Thyroid gland (tissue), 4 donors: ENCODE results near the gene MRC2. TPM values are rescaled to one million over a fixed set of nuclear protein-coding genes. Genes with fewer than 3 reads are reported as not detected.

ENCODE experiments used
- DNase-seq, 2 donors: peaks; one replicate each; pipeline ENCODE4 v3.0.0-alpha.2; 2019
- H3K27ac ChIP-seq, 3 donors: fragments of 200-600 bp; sonication (generic); 1 replicate in 2 of 3; 2 replicates in 1 of 3; pipeline ENCODE4 v1.5.1; 2016 to 2019; ENCODE audit warnings: mild to moderate bottlenecking in 1 of 3, moderate library complexity in 1 of 3
- H3K27me3 ChIP-seq: fragments of 200-600 bp; sonication (generic); one replicate; pipeline ENCODE4 v1.5.1; 2019
- H3K36me3 ChIP-seq, 2 donors: fragments of 200-600 bp; sonication (generic); one replicate each; pipeline ENCODE4 v1.5.1; 2016 to 2019
- H3K4me1 ChIP-seq, 2 donors: fragments of 200-600 bp; sonication (generic); one replicate each; pipeline ENCODE4 v1.5.1; 2017 to 2019
- H3K4me3 ChIP-seq, 3 donors: fragments of 200-600 bp; sonication (generic); replicated peaks in 1 of 3; 1 replicate in 2 of 3; 2 replicates in 1 of 3; pipeline ENCODE4 v1.5.1; 2016; ENCODE audit warnings: mild to moderate bottlenecking in 1 of 3
- H3K9me3 ChIP-seq: fragments of 200-600 bp; sonication (generic); one replicate; pipeline ENCODE4 v1.5.1; 2017
- POLR2A ChIP-seq, 2 donors: fragments of 450-650 bp; IDR thresholded peaks; one replicate each; pipeline ENCODE4 v1.6.1; 2017; ENCODE audit warnings: antibody characterized with exemption in 2 of 2, mild to moderate bottlenecking in 2 of 2, moderate library complexity in 1 of 2
- WGBS, 2 donors: methylation state at CpG; one replicate each; pipeline ENCODE4 v1.1.5; 2017; 5-methylcytosine and 5-hydroxymethylcytosine counted together
- intact Hi-C: fragments of 100-400 bp; cut with DNase I; formaldehyde crosslinking; loops from one replicate; pipeline ENCODE4 v1.15.1; 2023
- total RNA-seq, 4 donors: library from RNA; depleted of rRNA; stranded (reverse); fragments of >200 nt; gene quantifications; one replicate each; pipeline ENCODE4 v1.2.3, GENCODE V29; 2016
- TF ChIP-seq, protein P1 (sequence below), 6 experiments: fragments of 200-600 bp in 3 of 6; fragments of 450-650 bp in 3 of 6; sonication (generic) in 3 of 6; IDR thresholded peaks; one replicate each; pipeline ENCODE4 v1.5.1; 2016 to 2019; ENCODE audit warnings: antibody characterized with exemption in 6 of 6, mild to moderate bottlenecking in 2 of 6, inconsistent platforms in 1 of 6, moderate library complexity in 1 of 6

Gene MRC2
- total RNA-seq, 4 donors from 2014 or later: 7.9 to 15.2 (median 10.9) TPM

DNA sequence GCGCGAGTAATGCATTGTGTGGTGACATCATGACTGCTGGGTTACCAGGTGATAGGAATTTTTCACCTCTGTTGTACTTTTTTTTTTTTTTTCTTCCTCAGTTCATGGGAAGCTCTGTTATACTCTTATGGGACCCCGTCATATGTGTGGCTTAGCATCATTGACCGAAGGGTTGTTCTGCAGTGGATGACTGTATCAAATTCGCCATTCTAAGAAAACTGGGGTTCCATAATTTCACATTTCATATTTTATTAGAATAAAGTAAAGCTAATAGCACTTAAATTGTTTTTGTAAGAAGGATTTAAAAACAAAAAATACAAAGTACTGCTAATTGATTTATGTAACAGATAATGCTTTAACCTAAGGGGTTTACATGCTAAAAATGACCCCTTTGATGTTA is 32.0 kb upstream of the MRC2 start:
- H3K4me1 ChIP-seq: peaks cover 0 to 4% of the 10 kb centered on the region in 2 donors
- no peak for TF ChIP-seq POLR2A (IDR thresholded peaks at IDR 0.05)
- TF ChIP-seq, protein P1, sequence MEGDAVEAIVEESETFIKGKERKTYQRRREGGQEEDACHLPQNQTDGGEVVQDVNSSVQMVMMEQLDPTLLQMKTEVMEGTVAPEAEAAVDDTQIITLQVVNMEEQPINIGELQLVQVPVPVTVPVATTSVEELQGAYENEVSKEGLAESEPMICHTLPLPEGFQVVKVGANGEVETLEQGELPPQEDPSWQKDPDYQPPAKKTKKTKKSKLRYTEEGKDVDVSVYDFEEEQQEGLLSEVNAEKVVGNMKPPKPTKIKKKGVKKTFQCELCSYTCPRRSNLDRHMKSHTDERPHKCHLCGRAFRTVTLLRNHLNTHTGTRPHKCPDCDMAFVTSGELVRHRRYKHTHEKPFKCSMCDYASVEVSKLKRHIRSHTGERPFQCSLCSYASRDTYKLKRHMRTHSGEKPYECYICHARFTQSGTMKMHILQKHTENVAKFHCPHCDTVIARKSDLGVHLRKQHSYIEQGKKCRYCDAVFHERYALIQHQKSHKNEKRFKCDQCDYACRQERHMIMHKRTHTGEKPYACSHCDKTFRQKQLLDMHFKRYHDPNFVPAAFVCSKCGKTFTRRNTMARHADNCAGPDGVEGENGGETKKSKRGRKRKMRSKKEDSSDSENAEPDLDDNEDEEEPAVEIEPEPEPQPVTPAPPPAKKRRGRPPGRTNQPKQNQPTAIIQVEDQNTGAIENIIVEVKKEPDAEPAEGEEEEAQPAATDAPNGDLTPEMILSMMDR (IDR thresholded peaks at IDR 0.05): no peak
- WGBS, 2 donors: 97 to 98% methylated on average over 5 of the region's 5 CpGs
- H3K9me3 ChIP-seq: no peaks in the 10 kb centered on the region
- H3K27me3 ChIP-seq: no peaks in the 10 kb centered on the region
- intact Hi-C loops: no loop called here
- no peak overlapping the region for H3K27ac ChIP-seq
- no peak overlapping the region for H3K4me3 ChIP-seq
- H3K36me3 ChIP-seq: peaks cover 8 to 16% of the 10 kb centered on the region in 2 donors
- DNase-seq: no peak

DNA sequence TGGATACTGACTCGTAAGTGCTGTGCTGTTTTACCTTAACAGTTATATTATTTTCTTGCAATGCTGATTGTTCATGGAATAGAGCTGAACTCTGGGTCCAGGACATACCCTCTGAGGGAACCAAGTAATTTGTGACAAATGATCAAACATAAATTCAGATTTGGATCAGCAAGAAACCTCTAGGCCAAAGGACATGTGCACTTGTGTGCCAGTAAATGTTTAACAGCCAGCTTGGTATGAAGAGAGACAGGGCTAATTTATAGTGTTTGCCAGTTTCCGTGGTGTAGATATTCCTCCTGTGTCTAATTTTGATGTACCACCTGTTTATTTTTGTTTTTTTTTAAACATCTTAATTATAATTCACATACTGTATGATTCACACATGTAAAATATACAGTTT is 30.8 kb upstream of the MRC2 start:
- Histone ChIP-seq H3K4me1 (peaks cover 0 to 4% of the 10 kb centered on the region in 2 donors), H3K36me3 (peaks cover 8 to 16% of the 10 kb centered on the region in 2 donors), H3K27ac (no peak overlapping the region), H3K4me3 (no peak overlapping the region), H3K27me3 (no peaks in the 10 kb centered on the region), H3K9me3 (no peaks in the 10 kb centered on the region)
- WGBS, 2 donors: 97 to 99% methylated on average over 2 of the region's 2 CpGs
- intact Hi-C loops: no loop called here
- no peak for DNase-seq
- no peak for TF ChIP-seq POLR2A (IDR thresholded peaks at IDR 0.05)
- TF ChIP-seq, protein P1 (IDR thresholded peaks at IDR 0.05): no peak

DNA sequence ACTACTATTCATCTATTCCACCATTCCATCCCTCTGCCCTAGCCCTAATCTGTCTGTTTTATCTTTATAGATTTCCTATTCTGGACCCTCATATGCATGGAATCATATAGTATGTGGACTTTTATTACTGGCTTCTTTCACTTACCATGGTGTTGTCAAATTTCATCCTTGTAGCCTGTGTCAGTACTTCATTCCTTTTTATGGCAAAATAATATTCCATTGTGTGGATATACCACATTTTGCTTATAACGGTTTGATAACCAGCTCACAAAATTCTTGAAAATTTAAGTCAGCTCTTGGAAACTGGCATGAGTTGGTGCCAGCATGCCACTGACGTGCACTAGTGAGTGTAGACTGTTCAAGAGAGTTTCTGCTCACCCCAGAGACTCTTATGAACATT is 30.3 kb upstream of the MRC2 start:
- TF ChIP-seq, protein P1 (IDR thresholded peaks at IDR 0.05): no peak
- TF ChIP-seq POLR2A (IDR thresholded peaks at IDR 0.05): no peak
- Histone ChIP-seq H3K36me3 (peaks cover 8 to 16% of the 10 kb centered on the region in 2 donors), H3K27ac (no peak overlapping the region), H3K4me1 (peaks cover 0 to 4% of the 10 kb centered on the region in 2 donors), H3K9me3 (no peaks in the 10 kb centered on the region), H3K27me3 (no peaks in the 10 kb centered on the region), H3K4me3 (no peak overlapping the region)
- intact Hi-C loops: no loop called here
- no peak for DNase-seq
- 93 to 97% methylated on average over 2 of the region's 2 CpGs for WGBS, 2 donors

DNA sequence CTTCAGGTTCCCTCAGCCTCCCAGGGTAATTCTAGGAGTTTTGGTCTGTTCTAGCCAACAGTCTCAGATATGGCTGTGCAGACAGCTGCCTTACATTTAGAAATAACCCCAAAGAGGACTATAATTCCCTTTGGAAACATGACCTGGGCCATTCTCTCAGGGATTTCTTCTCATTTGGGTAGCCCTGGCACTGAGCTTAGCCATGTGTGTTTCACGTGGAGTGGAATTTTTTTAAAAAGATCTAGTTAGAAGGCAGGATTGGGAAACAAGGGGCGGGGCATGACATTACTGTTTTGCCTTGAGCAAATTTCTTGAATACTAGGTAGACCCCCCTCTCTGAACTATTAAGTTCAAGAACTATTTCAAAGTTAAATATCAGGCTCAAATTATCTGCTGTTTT is 29.6 kb upstream of the MRC2 start:
- peak overlapping the region in 1 of 3 donors; percentile 13 for H3K27ac ChIP-seq
- WGBS, 2 donors: 83 to 85% methylated on average over 2 of the region's 2 CpGs
- TF ChIP-seq, protein P1 (IDR thresholded peaks at IDR 0.05): no peak
- no peak for TF ChIP-seq POLR2A (IDR thresholded peaks at IDR 0.05)

DNA sequence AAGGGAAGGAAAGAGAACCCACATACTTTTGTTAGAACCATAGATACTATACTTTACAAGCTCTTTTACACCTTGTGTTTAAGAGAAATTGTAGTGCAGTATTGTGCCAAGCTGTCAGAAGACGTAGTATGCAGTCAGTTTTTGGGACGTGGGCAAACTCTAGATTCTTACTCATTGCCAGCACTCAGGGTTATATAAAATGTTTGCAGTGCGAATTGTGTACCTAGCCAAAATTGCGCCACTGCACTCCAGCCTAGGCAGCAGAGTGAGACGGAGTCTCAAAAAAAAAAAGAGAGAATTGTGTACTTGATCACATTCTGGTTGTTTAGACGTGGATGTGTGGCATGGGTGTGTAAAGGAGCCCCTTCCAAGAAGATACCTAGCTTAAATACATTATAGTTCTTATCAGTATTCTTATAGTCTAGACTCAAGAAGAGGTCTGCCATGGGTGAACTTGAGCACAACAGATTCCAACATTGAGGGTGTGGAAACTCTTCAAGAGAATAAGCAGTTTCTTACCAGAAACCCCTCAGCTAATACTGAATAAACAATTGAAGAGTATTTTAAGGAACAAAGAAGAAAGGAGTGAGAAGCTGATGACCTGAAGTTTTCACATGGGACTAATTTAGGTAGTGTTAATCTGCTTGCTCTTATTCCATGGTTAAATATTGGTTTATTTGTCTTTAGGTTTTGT is 27.4 kb upstream of the MRC2 start:
- peaks cover 14 to 21% of the 10 kb centered on the region in 2 donors for H3K36me3 ChIP-seq
- H3K4me3 ChIP-seq: no peak overlapping the region
- peaks cover 0 to 4% of the 10 kb centered on the region in 2 donors for H3K4me1 ChIP-seq
- intact Hi-C loops: no loop called here
- no peaks in the 10 kb centered on the region for H3K27me3 ChIP-seq
- H3K27ac ChIP-seq: no peak overlapping the region
- TF ChIP-seq, protein P1 (IDR thresholded peaks at IDR 0.05): no peak
- no peak for TF ChIP-seq POLR2A (IDR thresholded peaks at IDR 0.05)
- H3K9me3 ChIP-seq: no peaks in the 10 kb centered on the region
- 74 to 83% methylated on average over 6 of the region's 6 CpGs for WGBS, 2 donors
- no peak for DNase-seq

More for the DNA sequence above, 29.6 kb upstream of the MRC2 start:
- H3K4me1 ChIP-seq: peaks cover 0 to 4% of the 10 kb centered on the region in 2 donors
- intact Hi-C loops: no loop called here
- no peaks in the 10 kb centered on the region for H3K27me3 ChIP-seq
- H3K4me3 ChIP-seq: no peak overlapping the region
- no peaks in the 10 kb centered on the region for H3K9me3 ChIP-seq
- peaks cover 8 to 21% of the 10 kb centered on the region in 2 donors for H3K36me3 ChIP-seq
- no peak for DNase-seq
